Measurements from ENCODE around the gene MT1M. TPM values are rescaled to one million over a fixed set of nuclear protein-coding genes. Genes with fewer than 3 reads are reported as not detected.

The MT1M gene
- total RNA-seq, 1 experiment from 2014 or later, result 0.49 TPM

DNA sequence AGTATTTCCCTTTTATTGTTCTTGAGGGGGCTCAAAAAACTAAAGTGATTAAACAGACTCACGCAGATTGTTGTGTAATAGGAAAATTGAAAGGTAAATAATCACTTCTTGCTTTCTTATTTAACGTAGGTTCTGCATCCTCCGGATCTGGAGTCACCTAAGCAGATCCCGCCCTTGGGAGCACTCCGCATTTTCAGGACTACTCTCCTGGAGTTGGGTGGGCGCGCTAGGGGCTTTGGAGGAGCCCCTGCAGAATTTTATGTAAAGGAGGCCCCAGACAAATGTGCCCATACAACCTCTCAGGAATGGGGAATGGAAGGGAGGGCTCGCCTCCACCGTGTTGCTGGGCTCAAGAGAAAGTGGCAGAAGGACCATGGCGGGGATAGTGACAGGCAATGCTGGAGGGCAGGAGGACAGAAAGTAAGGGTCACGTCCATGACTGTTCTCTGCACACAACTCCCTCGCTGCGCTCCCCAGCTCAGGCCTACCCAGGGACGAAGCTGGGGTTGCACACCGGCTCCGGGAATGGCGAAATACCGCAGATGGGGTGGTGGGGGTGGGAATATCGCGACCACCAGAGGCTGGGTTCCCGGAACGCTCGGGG, 15.7 kb upstream of the MT1M start:
- BruUV-seq (replicated peaks), result no TSS peak
- TF ChIP-seq EZH2 (IDR thresholded peaks at IDR 0.05; ENCODE audit: borderline replicate concordance, low read depth, low read length, poor library complexity, severe bottlenecking), result no peak
- TF ChIP-seq CTCF (conservative IDR thresholded peaks at IDR 0.05; ENCODE audit: low read depth, low read length), result no peak
- ChIA-PET CTCF (no interaction called here), POLR2A (ENCODE audit: low non-redundant PET) (no interaction called here)
- no peak for DNase-seq (ENCODE audit: low spot score)
- intact Hi-C loops (cut with micrococcal nuclease; ENCODE audit: unreplicated experiment), result no loop called here
- H3K4me3 ChIP-seq (ENCODE audit: low read depth, low read length, poor library complexity, severe bottlenecking), result no peak overlapping the region
- no peaks in the 10 kb centered on the region for H3K9me3 ChIP-seq (ENCODE audit: low read depth, low read length, poor library complexity, severe bottlenecking)
- H3K27ac ChIP-seq (ENCODE audit: low read depth, low read length, poor library complexity, severe bottlenecking), result no peak overlapping the region
- no peaks in the 10 kb centered on the region for H3K4me1 ChIP-seq (ENCODE audit: insufficient read depth, low read length, poor library complexity, severe bottlenecking)
- H3K36me3 ChIP-seq (ENCODE audit: insufficient read depth, low read length, poor library complexity, severe bottlenecking), result no peaks in the 10 kb centered on the region
- no peaks in the 10 kb centered on the region for H3K27me3 ChIP-seq (replicated peaks; ENCODE audit: insufficient read depth, low read depth, low read length, poor library complexity)

GRCh38 chr16:56617212-56618085, 15.0 kb upstream of the MT1M start:
- no peak for DNase-seq (ENCODE audit: low spot score)
- ChIA-PET POLR2A (ENCODE audit: low non-redundant PET) (no interaction called here), CTCF (no interaction called here)
- no peaks in the 10 kb centered on the region for H3K27me3 ChIP-seq (replicated peaks; ENCODE audit: insufficient read depth, low read depth, low read length, poor library complexity)
- H3K9me3 ChIP-seq (ENCODE audit: low read depth, low read length, poor library complexity, severe bottlenecking), result no peaks in the 10 kb centered on the region
- H3K4me3 ChIP-seq (ENCODE audit: low read depth, low read length, poor library complexity, severe bottlenecking), result no peak overlapping the region
- no peaks in the 10 kb centered on the region for H3K4me1 ChIP-seq (ENCODE audit: insufficient read depth, low read length, poor library complexity, severe bottlenecking)
- H3K36me3 ChIP-seq (ENCODE audit: insufficient read depth, low read length, poor library complexity, severe bottlenecking), result no peaks in the 10 kb centered on the region
- BruUV-seq (replicated peaks), result no TSS peak
- TF ChIP-seq CTCF (conservative IDR thresholded peaks at IDR 0.05; ENCODE audit: low read depth, low read length) (no peak), EZH2 (IDR thresholded peaks at IDR 0.05; ENCODE audit: borderline replicate concordance, low read depth, low read length, poor library complexity, severe bottlenecking) (no peak)
- intact Hi-C loops (cut with micrococcal nuclease; ENCODE audit: unreplicated experiment), result no loop called here
- no peak overlapping the region for H3K27ac ChIP-seq (ENCODE audit: low read depth, low read length, poor library complexity, severe bottlenecking)

DNA sequence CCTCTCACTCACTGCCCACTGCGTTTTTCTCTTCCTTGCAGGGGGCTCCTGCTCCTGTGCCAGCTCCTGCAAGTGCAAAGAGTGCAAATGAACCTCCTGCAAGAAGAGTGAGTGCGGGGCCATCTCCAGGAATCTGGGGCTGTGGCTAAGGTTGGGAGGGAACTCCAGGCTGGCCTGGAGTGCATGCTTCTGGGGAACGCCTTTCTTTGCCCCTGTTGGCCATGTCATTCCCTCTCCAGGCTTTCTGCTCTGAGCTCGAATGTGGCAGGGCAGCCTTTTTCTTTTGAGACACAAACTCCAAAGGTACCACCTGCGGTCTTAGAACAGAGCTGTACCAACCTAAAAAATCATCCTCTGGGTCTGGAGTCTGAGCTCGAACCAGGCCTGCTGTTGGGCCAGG, 14.3 kb upstream of the MT1M start:
- no peak for DNase-seq (ENCODE audit: low spot score)
- CTCF ChIA-PET, result no interaction called here
- intact Hi-C loops (cut with micrococcal nuclease; ENCODE audit: unreplicated experiment), result no loop called here
- H3K4me1 ChIP-seq (ENCODE audit: insufficient read depth, low read length, poor library complexity, severe bottlenecking), result no peaks in the 10 kb centered on the region
- POLR2A ChIA-PET (ENCODE audit: low non-redundant PET), result no interaction called here
- no peak overlapping the region for H3K4me3 ChIP-seq (ENCODE audit: low read depth, low read length, poor library complexity, severe bottlenecking)
- no peak for TF ChIP-seq EZH2 (IDR thresholded peaks at IDR 0.05; ENCODE audit: borderline replicate concordance, low read depth, low read length, poor library complexity, severe bottlenecking)
- TF ChIP-seq CTCF (conservative IDR thresholded peaks at IDR 0.05; ENCODE audit: low read depth, low read length), result no peak
- no peaks in the 10 kb centered on the region for H3K27me3 ChIP-seq (replicated peaks; ENCODE audit: insufficient read depth, low read depth, low read length, poor library complexity)
- H3K9me3 ChIP-seq (ENCODE audit: low read depth, low read length, poor library complexity, severe bottlenecking), result no peaks in the 10 kb centered on the region
- H3K27ac ChIP-seq (ENCODE audit: low read depth, low read length, poor library complexity, severe bottlenecking), result no peak overlapping the region
- H3K36me3 ChIP-seq (ENCODE audit: insufficient read depth, low read length, poor library complexity, severe bottlenecking), result no peaks in the 10 kb centered on the region
- BruUV-seq (replicated peaks), result no TSS peak
